NT2/D1 (cell line): ENCODE measurements around the gene ROR2.

ENCODE experiments used
- YY1 ChIP-seq: IDR thresholded peaks from 2 replicates; pipeline ENCODE4 v1.6.1; 2011; ENCODE audit not compliant: insufficient read length, insufficient read depth
- ZNF274 ChIP-seq: IDR thresholded peaks from 2 replicates; pipeline ENCODE4 v1.6.1; 2011; ENCODE audit warnings: mild to moderate bottlenecking, low read depth, low read length

- TF ChIP-seq YY1 (no peak), ZNF274 (no peak)
Observed at GRCh38 chr9:91583161-91583875, 366.7 kb downstream of the ROR2 start.
